HG03095 (cell line): ENCODE results near the gene ACTN1.
"Not testable (repeated sequence)": the region's sequence is repeated elsewhere in the genome, so short reads cannot be mapped to it uniquely, and the experiment has no call there.

Source experiments
- ATAC-seq: cut with Tn5 transposase; IDR thresholded peaks from one replicate; pipeline ENCODE4 v1.9.1; 2021; ENCODE audit warnings: moderate library complexity; ENCODE audit not compliant: unreplicated experiment

Gene ACTN1

GRCh38 chr14:68979021-68979721 is at the start of gene ACTN1:
ACTN1 (minus strand) TSS chr14:68979302; CDS start chr14:68979056, 246 bp downstream.
- no peak for ATAC-seq

- no peak for ATAC-seq
These were observed 48.3 kb upstream of the ACTN1 start for GRCh38 chr14:69027242-69027913.

GRCh38 chr14:69023035-69023434 is 43.9 kb upstream of the ACTN1 start:
- ATAC-seq: no peak

GRCh38 chr14:69022093-69022492 is 43.0 kb upstream of the ACTN1 start:
- ATAC-seq: not testable (repeated sequence)

GRCh38 chr14:69017706-69018105 is 38.6 kb upstream of the ACTN1 start:
- ATAC-seq: no peak

GRCh38 chr14:69014829-69015259 is 35.7 kb upstream of the ACTN1 start:
- no peak for ATAC-seq

GRCh38 chr14:69013943-69014782 is 35.1 kb upstream of the ACTN1 start:
- ATAC-seq: no peak

- no peak for ATAC-seq
These were observed 33.3 kb upstream of the ACTN1 start for GRCh38 chr14:69012256-69012953.

GRCh38 chr14:69010648-69011047 is 31.5 kb upstream of the ACTN1 start:
- no peak for ATAC-seq

- ATAC-seq: no peak
These were observed 29.4 kb upstream of the ACTN1 start for GRCh38 chr14:69008421-69008884.

GRCh38 chr14:69006346-69006745 is 27.2 kb upstream of the ACTN1 start:
- no peak for ATAC-seq

- ATAC-seq: no peak
These were observed 26.5 kb upstream of the ACTN1 start for GRCh38 chr14:69005432-69006148.

GRCh38 chr14:69004731-69005431 is 25.8 kb upstream of the ACTN1 start:
- no peak for ATAC-seq

GRCh38 chr14:69003626-69004025 is 24.5 kb upstream of the ACTN1 start:
- no peak for ATAC-seq

- no peak for ATAC-seq
These were observed 23.0 kb upstream of the ACTN1 start for GRCh38 chr14:69002069-69002468.

GRCh38 chr14:69001375-69001774 is 22.3 kb upstream of the ACTN1 start:
- ATAC-seq: no peak

- no peak for ATAC-seq
These were observed 19.0 kb upstream of the ACTN1 start for GRCh38 chr14:68998062-68998461.

GRCh38 chr14:68995731-68996130 is 16.6 kb upstream of the ACTN1 start:
- ATAC-seq: no peak

- ATAC-seq: no peak
These were observed 15.0 kb upstream of the ACTN1 start for GRCh38 chr14:68994056-68994455.

- no peak for ATAC-seq
These were observed 8.5 kb upstream of the ACTN1 start for GRCh38 chr14:68987653-68988036.
